Measurements from ENCODE around the gene DHX38.

GRCh38 chr16:72122308-72122707 lies 28.7 kb downstream of the DHX38 start:
- TF ChIP-seq POLR2A (IDR thresholded peaks at IDR 0.05) (no peak), CTCF (IDR thresholded peaks at IDR 0.05) (no peak), EP300 (IDR thresholded peaks at IDR 0.05; ENCODE audit: low read depth) (no peak)

Measured in transverse colon (tissue), 3 donors.